Body of pancreas (tissue), 4 donors: Measurements from ENCODE around the gene GDF3.

Experiments used
- CTCF ChIP-seq, 7 experiments: fragments of 450-650 bp in 4 of 7; fragments of 200-600 bp in 3 of 7; sonication (generic) in 3 of 7; IDR thresholded peaks; one replicate each; pipeline ENCODE4 v1.5.1; 2016 to 2019; ENCODE audit warnings: antibody characterized with exemption in 7 of 7
- POLR2A ChIP-seq, 3 donors: fragments of 450-650 bp; IDR thresholded peaks; one replicate each; pipeline ENCODE4 v1.6.1; 2016; ENCODE audit warnings: antibody characterized with exemption in 3 of 3, mild to moderate bottlenecking in 2 of 3

- TF ChIP-seq CTCF (IDR thresholded peaks at IDR 0.05) (no peak), POLR2A (IDR thresholded peaks at IDR 0.05) (no peak)
Observed at GRCh38 chr12:7705846-7706245, 10.3 kb upstream of the GDF3 start.
